Esophagus squamous epithelium (tissue), 4 donors: Measurements from ENCODE around the gene CROCC2.

ENCODE experiments used
- POLR2A ChIP-seq, 4 donors: fragments of 450-650 bp; IDR thresholded peaks; one replicate each; pipeline ENCODE4 v1.6.1; 2017; ENCODE audit warnings: antibody characterized with exemption in 4 of 4, mild to moderate bottlenecking in 4 of 4, moderate library complexity in 3 of 4
- TF ChIP-seq, protein P1 (sequence below), 6 experiments: fragments of 450-650 bp in 4 of 6; fragments of 200-600 bp in 2 of 6; sonication (generic) in 2 of 6; IDR thresholded peaks; one replicate each; pipeline ENCODE4 v1.5.1; 2016 to 2019; ENCODE audit warnings: antibody characterized with exemption in 6 of 6, mild to moderate bottlenecking in 4 of 6, moderate library complexity in 4 of 6

DNA sequence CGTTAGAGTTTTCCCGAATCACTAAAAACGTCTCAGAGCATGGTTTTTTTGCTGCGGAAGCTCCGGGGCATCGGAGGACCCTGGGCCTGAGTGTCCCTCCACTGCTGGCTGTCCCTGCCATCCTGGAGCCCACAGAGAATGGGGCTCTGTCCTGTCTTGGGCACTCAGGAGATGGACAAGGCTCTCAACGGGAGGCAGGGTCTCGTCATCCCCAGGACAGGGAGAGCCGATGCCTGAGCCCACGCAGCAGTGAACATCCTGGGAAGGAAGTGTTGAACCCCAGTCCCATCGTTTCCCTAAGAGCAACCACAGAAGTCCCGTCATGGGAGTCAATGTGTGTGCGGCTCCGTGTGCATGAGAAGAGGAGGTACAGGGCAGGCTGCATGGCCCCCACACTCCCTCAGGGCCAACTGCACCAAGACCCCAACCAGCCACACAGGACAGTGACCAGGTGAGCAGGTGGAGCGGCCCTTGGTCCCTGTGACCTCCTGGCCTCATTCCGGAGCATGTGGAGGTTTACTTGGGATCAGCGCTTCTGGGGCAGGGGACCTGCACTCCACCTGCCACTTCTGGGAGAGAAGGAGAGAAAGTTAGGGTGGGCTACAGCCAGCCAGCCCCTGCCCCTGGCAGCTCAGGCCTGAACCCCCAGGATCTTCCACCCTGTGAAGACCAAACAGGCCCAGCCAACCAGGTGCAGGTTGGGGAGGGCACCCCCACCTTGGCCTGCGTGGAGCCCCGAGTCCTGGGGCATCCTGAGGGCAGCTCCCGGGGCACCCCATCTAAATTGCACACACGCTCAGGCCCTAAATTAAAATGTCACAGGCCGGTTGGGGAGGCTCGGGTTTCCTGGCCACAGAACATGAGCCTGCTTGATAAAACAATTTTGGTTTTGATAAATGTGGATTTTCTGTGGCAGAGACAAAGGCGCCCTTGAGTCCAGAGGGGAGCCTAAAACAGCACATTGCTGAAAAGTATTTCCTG is 89.2 kb downstream of the CROCC2 start:
- no peak for TF ChIP-seq POLR2A (IDR thresholded peaks at IDR 0.05)
- TF ChIP-seq, protein P1, sequence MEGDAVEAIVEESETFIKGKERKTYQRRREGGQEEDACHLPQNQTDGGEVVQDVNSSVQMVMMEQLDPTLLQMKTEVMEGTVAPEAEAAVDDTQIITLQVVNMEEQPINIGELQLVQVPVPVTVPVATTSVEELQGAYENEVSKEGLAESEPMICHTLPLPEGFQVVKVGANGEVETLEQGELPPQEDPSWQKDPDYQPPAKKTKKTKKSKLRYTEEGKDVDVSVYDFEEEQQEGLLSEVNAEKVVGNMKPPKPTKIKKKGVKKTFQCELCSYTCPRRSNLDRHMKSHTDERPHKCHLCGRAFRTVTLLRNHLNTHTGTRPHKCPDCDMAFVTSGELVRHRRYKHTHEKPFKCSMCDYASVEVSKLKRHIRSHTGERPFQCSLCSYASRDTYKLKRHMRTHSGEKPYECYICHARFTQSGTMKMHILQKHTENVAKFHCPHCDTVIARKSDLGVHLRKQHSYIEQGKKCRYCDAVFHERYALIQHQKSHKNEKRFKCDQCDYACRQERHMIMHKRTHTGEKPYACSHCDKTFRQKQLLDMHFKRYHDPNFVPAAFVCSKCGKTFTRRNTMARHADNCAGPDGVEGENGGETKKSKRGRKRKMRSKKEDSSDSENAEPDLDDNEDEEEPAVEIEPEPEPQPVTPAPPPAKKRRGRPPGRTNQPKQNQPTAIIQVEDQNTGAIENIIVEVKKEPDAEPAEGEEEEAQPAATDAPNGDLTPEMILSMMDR (IDR thresholded peaks at IDR 0.05) = no peak
